Stimulated activated CD8-positive, alpha-beta memory T cell treated with anti-CD3 and anti-CD28 coated beads, Interleukin-15, amount 100 ng/mL, for 1 hour (primary cell): ENCODE results near the gene HLA-F.

Experiments
- DNase-seq: peaks from one replicate; pipeline ENCODE4 v3.0.0-alpha.2; 2020; ENCODE audit warnings: low read depth

Gene HLA-F

GRCh38 chr6:29763491-29764289 lies 40.5 kb downstream of the HLA-F start:
- no peak for DNase-seq

- no peak for DNase-seq
These were observed 41.4 kb downstream of the HLA-F start for GRCh38 chr6:29764422-29765196.

GRCh38 chr6:29769336-29769735 lies 46.1 kb downstream of the HLA-F start:
- DNase-seq = no peak

- DNase-seq = no peak
These were observed 47.1 kb downstream of the HLA-F start for GRCh38 chr6:29770306-29770705.

- DNase-seq = no peak
These were observed 53.5 kb downstream of the HLA-F start for GRCh38 chr6:29776684-29777083.
